Naive thymus-derived CD4-positive, alpha-beta T cell (primary cell): ENCODE results near the gene CDH5. TPM values are rescaled to one million over a fixed set of nuclear protein-coding genes. Genes with fewer than 3 reads are reported as not detected.

Experiments used
- ATAC-seq: fragments of 150-1000 bp; cut with Tn5 transposase; 2 replicates; pipeline ENCODE4 v1.10.0; 2021; ENCODE audit warnings: mild to moderate bottlenecking, moderate library complexity
- CTCF ChIA-PET: fragments of 350-600 bp; sonication (Branson Sonifier 250); formaldehyde crosslinking; loops from one replicate; lab custom pipeline; 2021; ENCODE audit warnings: antibody characterized with exemption; lab: Charles Lee
- POLR2A ChIA-PET: fragments of 350-600 bp; sonication (Branson Sonifier 250); formaldehyde crosslinking; loops from one replicate; lab custom pipeline; 2021; ENCODE audit warnings: antibody characterized with exemption, inconsistent platforms; lab: Charles Lee
- DNase-seq, 9 donors: peaks; one replicate each; pipeline versions ENCODE4 v3.0.0 to v3.0.0-alpha.2; 2020 to 2022; ENCODE audit warnings: mixed read lengths in 1 of 9
- H3K27ac ChIP-seq: one replicate; pipeline ENCODE4 v1.7.0; 2013; ENCODE audit warnings: mild to moderate bottlenecking, low read depth, low read length, moderate library complexity
- H3K27me3 ChIP-seq, 2 donors: one replicate each; pipeline ENCODE4 v1.7.0; 2013; ENCODE audit warnings: low read length in 2 of 2, mild to moderate bottlenecking in 2 of 2, moderate library complexity in 2 of 2; ENCODE audit not compliant: control insufficient read depth in 2 of 2, insufficient read depth in 2 of 2
- H3K36me3 ChIP-seq, 3 experiments: 1 replicate in 2 of 3; 2 replicates in 1 of 3; pipeline ENCODE4 v1.7.0; 2013; ENCODE audit warnings: low read length in 3 of 3, mild to moderate bottlenecking in 3 of 3, moderate library complexity in 1 of 3; ENCODE audit not compliant: insufficient read depth in 3 of 3, control insufficient read depth in 2 of 3
- H3K4me1 ChIP-seq, 2 donors: one replicate each; pipeline ENCODE4 v1.7.0; 2013; ENCODE audit warnings: low read length in 2 of 2, mild to moderate bottlenecking in 2 of 2, moderate library complexity in 1 of 2; ENCODE audit not compliant: control insufficient read depth in 2 of 2, insufficient read depth in 2 of 2
- H3K4me3 ChIP-seq: 2 replicates; pipeline ENCODE4 v1.7.0; 2013; ENCODE audit warnings: mild to moderate bottlenecking, low read length
- H3K9me3 ChIP-seq, 3 experiments: 1 replicate in 2 of 3; 2 replicates in 1 of 3; pipeline ENCODE4 v1.7.0; 2013; ENCODE audit warnings: low read length in 3 of 3; ENCODE audit not compliant: control insufficient read depth in 2 of 3
- H3K27ac Mint-ChIP-seq, 9 donors: one replicate each; pipeline ENCODE4 v1.8.0; 2020 to 2022; ENCODE audit warnings: mixed read lengths in 9 of 9, mild to moderate bottlenecking in 8 of 9, moderate library complexity in 5 of 9, inconsistent platforms in 2 of 9
- H3K27me3 Mint-ChIP-seq, 5 donors: one replicate each; pipeline ENCODE4 v1.8.0; 2021 to 2022; ENCODE audit warnings: mixed read lengths in 5 of 5, mild to moderate bottlenecking in 1 of 5
- H3K36me3 Mint-ChIP-seq, 5 donors: one replicate each; pipeline ENCODE4 v1.8.0; 2020 to 2022; ENCODE audit warnings: mixed read lengths in 5 of 5, mild to moderate bottlenecking in 3 of 5, inconsistent platforms in 1 of 5
- H3K4me1 Mint-ChIP-seq, 7 donors: one replicate each; pipeline ENCODE4 v1.8.0; 2020 to 2022; ENCODE audit warnings: mixed read lengths in 7 of 7, mild to moderate bottlenecking in 3 of 7, inconsistent platforms in 1 of 7
- H3K4me3 Mint-ChIP-seq, 10 donors: one replicate each; pipeline ENCODE4 v1.8.0; 2020 to 2022; ENCODE audit warnings: mild to moderate bottlenecking in 10 of 10, mixed read lengths in 10 of 10, moderate library complexity in 6 of 10, inconsistent platforms in 2 of 10
- H3K9me3 Mint-ChIP-seq, 11 donors: one replicate each; pipeline ENCODE4 v1.8.0; 2020 to 2022; ENCODE audit warnings: mixed read lengths in 11 of 11, mild to moderate bottlenecking in 4 of 11, inconsistent platforms in 1 of 11, moderate library complexity in 1 of 11
- intact Hi-C, 2 donors: fragments of 100-400 bp; cut with micrococcal nuclease; formaldehyde crosslinking; loops; one replicate each; pipeline ENCODE4 v1.15.1; 2023
- polyA plus RNA-seq, 2 donors: library from polyadenylated mRNA; unstranded; fragments of 300-500 nt; fragmentation: Illumina TruSeq; gene quantifications; one replicate each; pipeline ENCODE4 v1.2.3, GENCODE V29; 2021
- total RNA-seq, 6 experiments: library from RNA in 5 of 6; stranded (reverse) in 5 of 6; gene quantifications; 1 replicate in 5 of 6; 2 replicates in 1 of 6; pipeline ENCODE4 v1.2.3 and lab custom pipeline; 2021 to 2026

CDH5 gene
- total and polyA plus RNA-seq, 7 experiments from 2014 or later, result not detected

DNA sequence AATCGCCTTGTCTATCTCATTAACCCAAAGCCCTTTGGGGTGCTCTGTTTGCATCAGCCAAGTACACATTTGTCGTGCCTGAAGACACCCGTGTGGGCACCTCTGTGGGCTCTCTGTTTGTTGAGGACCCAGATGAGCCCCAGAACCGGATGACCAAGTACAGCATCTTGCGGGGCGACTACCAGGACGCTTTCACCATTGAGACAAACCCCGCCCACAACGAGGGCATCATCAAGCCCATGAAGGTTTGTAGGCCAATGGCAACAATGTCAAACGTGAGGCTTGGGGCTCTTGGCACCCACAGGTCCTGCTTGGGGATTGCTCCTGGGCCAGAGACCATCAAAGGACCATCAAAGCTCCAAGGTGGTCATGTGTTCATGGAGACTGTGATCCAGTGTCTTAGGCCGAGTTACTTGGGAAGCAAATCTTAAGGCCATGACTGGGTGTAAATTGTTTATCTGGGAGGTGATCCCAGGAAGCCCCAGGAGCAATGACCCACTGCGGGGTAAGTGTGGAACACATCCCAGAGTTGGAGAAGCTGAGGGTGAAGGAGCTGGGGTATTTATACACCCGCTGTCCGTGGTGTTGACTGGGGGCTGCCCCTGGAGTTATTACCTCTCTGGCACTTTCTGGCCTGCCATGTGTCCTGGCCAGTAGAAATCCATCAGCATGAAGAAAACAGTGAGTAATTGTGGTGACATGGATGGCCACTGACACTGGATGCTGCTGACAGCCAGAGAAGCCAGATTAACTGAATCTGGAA is 24.0 kb downstream of the CDH5 start:
- no peak overlapping the region for H3K27ac ChIP-seq
- no peaks in the 10 kb centered on the region for H3K9me3 ChIP-seq
- H3K4me3 ChIP-seq, result no peak overlapping the region
- intact Hi-C loops, result no loop called here
- ChIA-PET POLR2A (no interaction called here), CTCF (no interaction called here)
- H3K4me1 ChIP-seq, result no peaks in the 10 kb centered on the region
- H3K27me3 Mint-ChIP-seq, result peaks cover 0 to 13% (median 0%) of the 10 kb centered on the region in 5 donors
- H3K4me3 Mint-ChIP-seq, result no peak overlapping the region
- H3K36me3 ChIP-seq, result no peaks in the 10 kb centered on the region
- ATAC-seq (no peak), DNase-seq (no peak)
- no peak overlapping the region for H3K27ac Mint-ChIP-seq
- peaks cover 0 to 2% (median 0%) of the 10 kb centered on the region in 11 donors for H3K9me3 Mint-ChIP-seq
- H3K4me1 Mint-ChIP-seq, result peaks cover 0 to 1% (median 0%) of the 10 kb centered on the region in 7 donors
- H3K36me3 Mint-ChIP-seq, result no peaks in the 10 kb centered on the region
- no peaks in the 10 kb centered on the region for H3K27me3 ChIP-seq

DNA sequence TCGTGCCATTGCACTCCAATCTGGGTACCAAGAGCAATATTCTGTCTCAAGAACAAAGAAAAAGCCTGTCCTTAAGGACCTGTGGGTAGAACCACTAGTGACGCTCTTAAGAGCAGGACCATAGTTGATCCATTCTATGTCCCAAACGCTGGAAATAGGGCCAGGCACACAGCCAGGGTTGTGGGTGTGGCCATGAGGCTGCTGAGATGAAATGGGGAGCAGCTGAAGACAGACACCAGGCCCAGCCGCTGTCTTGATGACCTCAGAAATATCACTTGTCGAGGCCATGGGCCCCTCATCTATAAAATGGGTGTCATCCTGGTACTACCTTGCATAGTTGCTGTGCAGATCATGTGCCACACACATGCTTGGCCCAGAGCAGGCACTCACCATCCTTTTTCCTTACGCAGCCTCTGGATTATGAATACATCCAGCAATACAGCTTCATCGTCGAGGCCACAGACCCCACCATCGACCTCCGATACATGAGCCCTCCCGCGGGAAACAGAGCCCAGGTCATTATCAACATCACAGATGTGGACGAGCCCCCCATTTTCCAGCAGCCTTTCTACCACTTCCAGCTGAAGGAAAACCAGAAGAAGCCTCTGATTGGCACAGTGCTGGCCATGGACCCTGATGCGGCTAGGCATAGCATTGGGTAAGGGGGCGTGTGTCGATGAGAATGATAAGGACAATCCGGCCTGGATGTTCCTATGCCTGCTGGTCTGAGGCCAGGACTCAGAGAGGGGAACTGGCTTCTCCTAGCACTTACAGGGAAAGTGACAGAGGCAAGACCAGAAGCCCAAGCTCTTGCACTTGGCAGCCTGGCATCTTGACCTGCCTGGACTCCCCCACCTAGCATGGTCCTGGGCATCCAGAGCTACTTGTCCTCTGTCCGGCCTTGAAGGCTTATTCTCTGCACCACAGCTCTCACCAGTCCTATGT is 25.5 kb downstream of the CDH5 start:
- CTCF ChIA-PET, result interaction anchor here (1.7 kb wide), 1 partner anchor 14 kb away, joined by 7 read pairs; no protein-coding TSS in a partner anchor

DNA sequence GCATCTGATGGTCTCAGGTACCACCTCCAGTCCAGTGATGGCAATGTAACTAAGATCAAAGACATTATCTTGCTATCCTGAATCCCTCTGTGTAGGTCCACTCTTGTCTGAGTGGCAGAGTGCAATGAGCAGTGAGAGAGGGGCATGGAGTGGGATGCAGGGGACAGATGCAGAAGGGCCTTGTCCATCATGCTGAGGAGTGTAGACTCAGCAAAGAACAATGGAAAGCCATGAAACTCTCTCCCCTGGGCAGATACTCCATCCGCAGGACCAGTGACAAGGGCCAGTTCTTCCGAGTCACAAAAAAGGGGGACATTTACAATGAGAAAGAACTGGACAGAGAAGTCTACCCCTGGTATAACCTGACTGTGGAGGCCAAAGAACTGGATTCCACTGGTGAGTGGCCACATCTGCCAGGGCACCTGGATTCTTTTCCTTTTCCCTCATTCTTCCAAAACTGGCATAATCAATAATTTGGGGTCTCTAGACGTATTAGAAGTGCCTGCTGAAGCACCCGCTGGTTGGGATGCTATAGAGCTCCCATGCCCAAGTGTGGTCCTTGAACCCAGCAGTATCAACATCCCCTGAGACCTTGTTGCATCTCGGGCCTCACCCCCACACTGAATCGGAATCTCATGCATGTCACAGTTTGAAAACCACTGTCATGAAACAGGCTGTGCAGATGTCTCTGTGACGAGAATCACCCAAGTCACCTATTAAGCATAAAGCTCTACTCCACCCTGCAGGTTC is 29.5 kb downstream of the CDH5 start:
- no peak for DNase-seq
- no peak overlapping the region for H3K4me3 ChIP-seq

More for the DNA sequence above, 25.5 kb downstream of the CDH5 start:
- ATAC-seq (no peak), DNase-seq (no peak)
- Mint-ChIP-seq H3K4me1 (peaks cover 0 to 1% (median 0%) of the 10 kb centered on the region in 7 donors), H3K9me3 (peaks cover 0 to 2% (median 0%) of the 10 kb centered on the region in 11 donors), H3K4me3 (no peak overlapping the region), H3K27ac (no peak overlapping the region), H3K36me3 (no peaks in the 10 kb centered on the region), H3K27me3 (peaks cover 0 to 26% (median 1%) of the 10 kb centered on the region in 5 donors)
- Histone ChIP-seq H3K27ac (no peak overlapping the region), H3K9me3 (no peaks in the 10 kb centered on the region), H3K27me3 (no peaks in the 10 kb centered on the region), H3K4me3 (no peak overlapping the region), H3K4me1 (no peaks in the 10 kb centered on the region), H3K36me3 (no peaks in the 10 kb centered on the region)
- intact Hi-C loops, result no loop called here
- POLR2A ChIA-PET, result no interaction called here

DNA sequence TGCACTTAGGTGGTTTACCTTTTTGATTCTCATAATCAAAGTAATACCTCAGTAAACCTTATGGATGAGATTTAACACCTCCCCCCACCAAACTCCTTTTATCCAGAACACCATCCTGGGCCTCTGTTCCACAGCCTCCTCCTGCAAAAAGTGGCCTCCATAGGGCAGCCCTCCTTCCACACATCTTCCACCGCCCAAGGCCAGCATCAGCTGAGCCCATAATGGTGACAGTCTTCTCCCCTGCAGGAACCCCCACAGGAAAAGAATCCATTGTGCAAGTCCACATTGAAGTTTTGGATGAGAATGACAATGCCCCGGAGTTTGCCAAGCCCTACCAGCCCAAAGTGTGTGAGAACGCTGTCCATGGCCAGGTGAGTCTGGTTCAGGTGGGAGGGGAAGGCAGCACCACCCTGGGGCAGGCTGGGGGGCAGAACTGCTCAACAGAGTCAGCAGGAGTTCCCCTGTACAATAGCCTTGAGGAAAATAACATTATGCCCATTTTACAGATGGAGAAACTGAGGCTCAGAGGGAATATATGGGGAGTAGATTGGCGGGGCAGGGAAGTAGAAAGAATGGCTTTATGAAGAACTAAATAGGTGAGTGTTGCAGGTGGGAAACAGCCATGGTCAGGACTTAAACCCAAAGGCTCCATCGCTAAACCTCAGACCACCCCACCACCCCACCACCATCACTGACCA is 31.4 kb downstream of the CDH5 start:
- Mint-ChIP-seq H3K27me3 (peaks cover 0 to 26% (median 11%) of the 10 kb centered on the region in 5 donors), H3K27ac (no peak overlapping the region), H3K9me3 (no peaks in the 10 kb centered on the region), H3K4me1 (no peaks in the 10 kb centered on the region), H3K36me3 (no peaks in the 10 kb centered on the region), H3K4me3 (no peak overlapping the region)
- Histone ChIP-seq H3K4me3 (no peak overlapping the region), H3K27ac (no peak overlapping the region), H3K4me1 (no peaks in the 10 kb centered on the region), H3K9me3 (no peaks in the 10 kb centered on the region), H3K27me3 (no peaks in the 10 kb centered on the region), H3K36me3 (no peaks in the 10 kb centered on the region)
- ChIA-PET CTCF (no interaction called here), POLR2A (no interaction called here)
- ATAC-seq (no peak), DNase-seq (no peak)
- intact Hi-C loops, result no loop called here

More for the DNA sequence above, 29.5 kb downstream of the CDH5 start:
- no peaks in the 10 kb centered on the region for H3K36me3 Mint-ChIP-seq
- ChIA-PET POLR2A (no interaction called here), CTCF (interaction anchor here (0.7 kb wide), 1 partner anchor 9 kb away, joined by 3 read pairs; no protein-coding TSS in a partner anchor)
- H3K27ac Mint-ChIP-seq, result peak overlapping the region in 1 of 9 donors; percentile 15
- no peak overlapping the region for H3K4me3 Mint-ChIP-seq
- Histone ChIP-seq H3K4me1 (no peaks in the 10 kb centered on the region), H3K9me3 (no peaks in the 10 kb centered on the region), H3K36me3 (no peaks in the 10 kb centered on the region), H3K27ac (no peak overlapping the region), H3K27me3 (no peaks in the 10 kb centered on the region)
- no peak for ATAC-seq
- peaks cover 0 to 2% (median 0%) of the 10 kb centered on the region in 11 donors for H3K9me3 Mint-ChIP-seq
- peaks cover 0 to 26% (median 11%) of the 10 kb centered on the region in 5 donors for H3K27me3 Mint-ChIP-seq
- intact Hi-C loops, result no loop called here
- peaks cover 0 to 1% (median 0%) of the 10 kb centered on the region in 7 donors for H3K4me1 Mint-ChIP-seq

DNA sequence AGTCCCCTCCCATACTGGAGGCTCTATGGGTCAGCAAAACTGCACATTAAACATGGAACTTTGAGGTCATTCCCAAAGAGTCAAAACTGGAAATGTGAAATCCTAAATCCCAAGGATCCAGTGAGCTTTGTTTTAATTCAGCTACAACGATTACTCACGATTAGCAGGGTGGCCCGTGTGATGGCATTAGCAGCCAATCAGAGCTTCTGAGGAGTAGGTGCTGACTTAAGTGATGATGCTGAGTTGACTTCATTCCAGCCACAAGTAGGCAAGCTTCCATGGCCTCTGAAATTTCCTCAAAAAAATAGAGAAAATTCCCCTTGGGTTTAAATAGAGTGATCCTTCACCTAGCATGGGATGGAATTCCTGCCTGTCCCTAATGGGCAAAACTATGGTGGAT is 32.5 kb downstream of the CDH5 start:
- intact Hi-C loops, result no loop called here
- no peaks in the 10 kb centered on the region for H3K9me3 Mint-ChIP-seq

More for the DNA sequence above, 32.5 kb downstream of the CDH5 start:
- no peak for ATAC-seq
- Histone ChIP-seq H3K9me3 (no peaks in the 10 kb centered on the region), H3K36me3 (no peaks in the 10 kb centered on the region), H3K27ac (no peak overlapping the region), H3K27me3 (no peaks in the 10 kb centered on the region), H3K4me3 (no peak overlapping the region), H3K4me1 (no peaks in the 10 kb centered on the region)
- CTCF ChIA-PET, result interaction anchor here (0.6 to 1.6 kb wide), 2 partner anchors 10 to 76 kb away, joined by 4 to 5 read pairs; no protein-coding TSS in a partner anchor
- Mint-ChIP-seq H3K27ac (no peak overlapping the region), H3K27me3 (peaks cover 0 to 28% (median 12%) of the 10 kb centered on the region in 5 donors), H3K36me3 (no peaks in the 10 kb centered on the region), H3K4me1 (no peaks in the 10 kb centered on the region), H3K4me3 (no peak overlapping the region)
- DNase-seq, result no peak
- POLR2A ChIA-PET, result no interaction called here
